ENCODE measurements around the gene BCL10.

The BCL10 gene

DNA sequence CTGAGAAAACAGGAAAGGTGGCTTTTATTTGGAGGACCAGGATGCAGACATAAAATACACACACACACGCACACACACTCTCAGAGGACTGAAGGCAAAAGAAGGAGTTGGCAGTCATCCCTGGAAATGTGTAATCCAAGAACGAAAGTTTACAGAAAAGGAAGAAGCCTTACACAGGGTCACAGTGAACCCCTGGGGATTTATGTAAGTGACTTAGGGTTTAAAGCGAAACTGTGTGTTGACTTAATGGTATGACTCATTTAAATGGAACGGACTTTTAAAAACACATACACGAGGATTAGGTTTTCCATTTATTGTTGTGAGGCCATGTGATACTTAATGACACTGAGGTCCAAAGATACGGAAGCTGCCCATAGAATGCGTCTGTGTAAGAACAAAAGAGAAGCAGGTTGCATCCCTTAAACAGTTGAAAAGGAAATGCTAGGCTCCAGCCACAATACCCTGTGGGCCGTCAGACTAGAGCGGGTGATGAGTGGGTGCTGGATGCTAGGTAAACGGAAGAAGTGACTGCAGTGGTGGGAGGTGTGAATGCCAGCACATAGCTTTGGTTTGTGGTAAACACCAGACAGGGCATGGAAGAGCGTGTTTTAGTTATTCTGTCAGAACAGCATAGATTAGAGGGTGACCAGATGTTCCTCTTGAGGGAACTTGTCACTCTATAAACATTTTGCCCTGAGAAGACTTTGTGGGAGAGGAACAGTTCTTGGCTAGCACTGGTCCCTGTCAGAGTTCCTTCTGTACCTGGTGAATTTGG is 21.6 kb upstream of the BCL10 start:
- no peak for DNase-seq

DNA sequence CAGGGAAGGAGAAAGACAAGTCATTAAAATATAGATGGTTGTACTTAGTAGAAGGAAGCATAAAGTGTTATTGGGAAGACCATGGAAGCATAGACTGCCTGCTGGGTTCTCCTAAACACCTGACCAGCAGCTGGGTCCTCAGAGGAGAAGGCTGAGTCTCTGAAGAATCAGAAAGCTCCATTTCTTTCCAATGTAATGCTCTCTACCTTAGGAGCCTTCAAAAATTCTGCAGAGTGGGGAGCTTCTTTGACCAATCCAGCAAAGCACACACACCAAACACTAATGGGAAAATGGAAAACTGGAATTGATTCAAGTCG is 21.1 kb upstream of the BCL10 start:
- DNase-seq = no peak

DNA sequence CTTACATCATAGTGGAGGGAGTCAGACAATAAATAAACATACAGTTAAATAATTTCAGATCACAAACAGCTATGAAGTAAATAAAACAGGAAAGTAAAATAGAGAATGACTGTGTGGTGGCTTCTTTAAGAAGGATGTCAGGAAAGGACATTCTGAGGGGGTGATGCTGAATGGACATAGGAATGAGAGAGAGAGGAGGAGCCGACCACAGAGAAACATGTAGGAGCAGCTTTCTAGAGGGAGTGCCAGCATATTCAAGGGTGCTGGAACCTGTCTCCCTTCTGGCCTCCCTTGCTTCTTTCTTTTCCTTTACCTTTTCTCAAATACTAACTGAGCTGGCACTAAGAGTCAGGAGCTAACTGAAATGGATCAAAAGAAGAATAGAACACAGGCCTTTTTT is 20.5 kb upstream of the BCL10 start:
- no peak for DNase-seq

DNA sequence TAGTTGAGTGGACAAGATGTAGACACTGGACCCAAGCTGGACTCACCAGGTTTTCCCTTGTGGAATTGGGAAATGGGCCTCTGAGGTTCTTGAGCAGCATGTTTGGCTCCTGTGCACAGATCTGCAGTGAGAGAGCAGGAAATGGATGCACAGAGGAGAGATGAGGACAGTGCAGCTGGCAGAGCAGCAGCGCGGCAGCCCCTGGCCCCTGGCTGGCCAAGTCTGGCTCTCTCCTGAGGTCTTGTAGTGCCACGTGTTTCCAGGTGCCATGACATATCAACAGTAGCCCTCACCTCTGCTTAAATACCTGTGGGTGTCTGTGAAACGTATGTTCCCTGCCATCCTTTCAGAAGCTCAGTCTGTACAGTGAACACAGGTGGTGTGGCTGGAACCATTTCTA is 19.2 kb upstream of the BCL10 start:
- no peak for DNase-seq

DNA sequence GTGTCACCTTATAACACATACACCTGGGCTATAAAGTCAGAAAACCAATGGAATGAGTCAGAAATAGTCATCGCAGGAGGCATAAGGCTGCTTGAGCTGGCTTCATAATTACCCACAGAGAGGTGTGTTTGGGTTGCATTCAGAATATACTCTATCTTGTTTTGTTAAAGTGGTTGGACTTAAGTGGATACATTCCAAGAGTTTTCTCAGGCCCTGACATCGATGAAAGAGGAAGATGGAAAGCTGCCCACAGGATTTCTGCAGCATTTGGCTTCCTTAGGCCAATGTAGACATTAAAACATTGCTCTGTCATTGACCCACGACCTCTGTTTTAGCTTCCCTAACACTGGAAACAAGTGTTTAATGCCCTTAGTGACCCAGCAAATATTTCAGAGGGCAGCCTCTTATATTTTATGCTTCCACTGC is 18.6 kb upstream of the BCL10 start:
- DNase-seq = no peak

DNA sequence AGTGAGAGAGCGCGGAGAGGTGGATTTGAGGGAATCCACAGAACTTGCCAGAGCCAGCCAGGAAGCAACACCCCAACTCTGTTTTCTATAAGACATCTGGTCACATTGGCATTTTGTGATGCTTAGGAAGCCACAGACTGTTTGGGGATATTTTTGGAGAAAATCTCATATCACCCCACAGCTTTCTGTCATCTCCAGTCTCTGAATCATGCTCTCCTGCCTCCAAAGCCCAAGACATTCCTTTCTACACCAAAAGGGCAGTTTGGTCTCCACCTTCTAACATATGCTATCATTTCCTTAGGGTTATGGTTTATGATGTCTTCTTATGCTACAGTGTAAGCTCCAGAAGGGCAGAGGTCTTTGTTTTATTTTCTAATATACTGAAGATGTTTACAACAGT is 14.4 kb upstream of the BCL10 start:
- DNase-seq = no peak

DNA sequence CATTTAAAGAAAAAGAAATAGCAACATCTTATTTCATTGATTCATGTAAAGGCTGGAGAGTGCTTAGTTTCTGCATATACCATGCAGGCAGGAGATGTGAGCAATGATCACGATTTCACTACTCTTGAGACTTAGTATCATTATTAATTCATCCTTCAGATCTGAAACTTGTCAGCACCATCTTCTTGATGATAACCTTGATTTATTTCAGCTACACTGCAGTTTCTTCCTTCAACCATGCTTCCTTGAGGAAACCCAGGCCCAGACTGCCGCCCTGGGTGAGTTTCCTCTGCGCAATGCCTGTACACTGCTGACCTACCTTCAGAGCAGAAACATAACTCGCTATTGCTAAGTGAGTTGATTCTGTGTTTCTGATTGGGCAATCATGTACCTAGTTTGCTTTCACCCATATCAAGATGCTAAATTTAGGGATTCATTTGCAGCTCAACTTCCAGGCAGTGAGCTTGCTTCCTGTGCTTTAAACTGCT is 13.5 kb upstream of the BCL10 start:
- no peak for DNase-seq

DNA sequence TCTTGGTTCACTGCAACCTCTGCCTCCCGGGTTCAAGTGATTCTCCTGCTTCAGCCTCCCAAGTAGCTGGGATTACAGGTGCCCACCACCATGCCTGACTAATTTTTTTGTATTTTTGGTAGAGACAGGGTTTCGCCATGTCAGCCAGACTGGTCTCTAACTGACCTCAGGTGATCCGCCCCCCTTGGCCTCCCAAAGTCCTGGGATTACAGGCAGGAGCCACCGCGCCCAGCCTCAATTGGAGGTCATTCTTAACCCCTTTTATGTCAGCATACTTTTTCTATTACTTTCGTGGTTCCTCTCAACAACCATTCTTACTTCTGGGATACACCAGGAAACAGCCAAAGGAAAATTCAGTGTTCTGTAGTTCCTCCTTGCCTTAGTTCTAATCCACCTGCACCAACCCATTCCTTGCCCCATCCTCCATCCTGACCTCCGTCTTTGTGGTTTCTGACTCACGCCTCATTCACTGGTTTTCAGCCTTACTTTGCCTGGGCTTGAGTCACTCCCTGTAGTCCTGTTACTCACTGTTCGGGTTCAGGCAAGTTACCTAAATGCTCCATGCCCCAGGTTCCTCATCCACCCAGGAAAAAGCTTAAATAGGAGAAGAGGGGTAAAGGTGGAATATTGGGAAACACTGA is 12.9 kb upstream of the BCL10 start:
- DNase-seq = no peak

DNA sequence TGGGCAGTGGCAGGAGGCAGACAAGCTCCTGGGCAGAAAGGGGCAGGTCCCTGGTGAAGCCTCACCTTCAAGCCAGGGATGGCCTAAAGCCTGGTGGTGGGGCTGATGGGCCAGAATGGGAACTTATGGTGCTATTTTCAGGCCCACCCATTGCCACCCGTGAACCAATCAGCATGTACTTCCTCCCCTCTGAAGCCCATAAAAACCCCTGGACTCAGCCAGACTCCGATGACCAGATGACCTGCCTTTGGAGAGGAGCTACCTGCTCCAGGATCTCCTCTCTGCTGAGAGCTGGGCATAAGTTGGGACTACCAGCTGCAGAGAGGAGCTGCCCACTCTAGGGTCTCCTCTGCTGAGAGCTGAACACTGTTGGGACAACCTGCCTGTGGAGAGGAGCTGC is 7.8 kb upstream of the BCL10 start:
- DNase-seq = no peak

DNA sequence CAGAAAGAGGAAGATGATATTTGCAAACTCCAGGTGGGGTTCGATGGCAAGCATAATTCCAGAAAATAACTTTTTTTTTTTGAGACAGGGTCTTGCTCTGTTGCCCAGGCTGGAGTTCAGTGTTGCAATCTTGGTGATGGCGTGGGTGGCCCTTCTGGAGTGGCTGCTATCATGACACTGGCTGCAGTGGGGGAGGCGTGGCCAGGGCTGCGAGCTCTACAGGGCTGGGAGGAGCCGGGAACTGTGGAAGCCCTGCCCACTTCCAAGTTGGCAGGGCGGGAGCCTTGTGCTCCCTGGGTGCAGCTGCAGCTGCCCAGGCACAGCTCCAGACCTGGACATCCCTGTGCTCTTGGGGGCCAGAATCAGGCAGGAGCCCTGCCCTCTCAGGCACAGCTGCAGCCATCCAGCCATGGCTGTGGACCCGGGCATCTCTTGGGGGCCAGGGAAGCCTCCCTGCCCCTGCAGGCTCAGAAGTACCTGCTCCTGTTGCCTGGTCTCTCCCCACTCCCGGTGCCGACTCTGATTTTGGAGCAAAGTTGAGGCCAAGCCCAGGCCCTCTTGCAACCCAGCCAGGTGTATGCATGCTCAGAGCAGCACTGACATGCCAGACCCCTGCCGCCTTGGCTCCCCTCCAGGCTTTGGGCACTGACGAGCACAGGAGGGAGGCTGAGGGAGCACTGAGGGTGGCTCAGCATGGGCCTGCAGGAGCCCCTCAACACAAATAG is 7.2 kb upstream of the BCL10 start:
- peak; percentile 15 for DNase-seq

DNA sequence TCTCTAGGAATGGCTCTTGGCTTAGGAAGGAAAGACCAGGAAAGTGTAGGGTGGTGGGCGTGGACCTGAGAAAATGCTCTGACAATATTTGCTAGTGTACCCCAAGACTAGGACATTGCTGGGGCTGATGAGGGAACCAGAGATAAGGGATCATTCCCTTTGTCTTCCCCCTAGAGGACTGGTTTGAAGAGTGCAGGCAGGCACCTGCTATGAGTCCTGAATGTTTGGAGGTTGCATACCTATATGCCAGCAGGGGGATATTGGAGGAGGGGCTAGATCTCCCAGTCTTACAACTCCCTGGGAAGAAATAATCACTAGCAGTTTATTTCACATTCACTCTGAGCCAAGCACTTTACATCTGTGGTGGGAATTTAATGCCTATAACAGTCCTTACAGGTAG is 6.0 kb upstream of the BCL10 start:
- DNase-seq = no peak

DNA sequence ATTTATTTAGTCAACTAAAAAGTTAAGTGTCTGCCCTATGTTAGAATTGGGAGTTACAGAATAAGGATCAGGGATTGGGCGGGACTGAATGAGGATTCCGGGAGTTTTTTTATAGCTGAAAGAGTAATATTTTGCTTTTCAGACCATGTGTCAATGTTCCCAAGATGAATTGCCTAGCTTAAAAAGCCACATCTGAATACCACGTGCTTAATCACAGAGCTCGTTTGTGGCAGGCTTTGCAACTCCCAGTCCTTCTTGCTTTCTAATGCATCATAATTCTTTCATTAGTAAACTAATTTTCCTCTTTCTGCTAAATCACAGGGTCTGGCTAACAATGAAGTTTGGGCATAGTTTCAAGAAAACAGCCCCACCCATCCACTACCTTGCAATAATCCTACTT is 4.2 kb upstream of the BCL10 start:
- DNase-seq = no peak

DNA sequence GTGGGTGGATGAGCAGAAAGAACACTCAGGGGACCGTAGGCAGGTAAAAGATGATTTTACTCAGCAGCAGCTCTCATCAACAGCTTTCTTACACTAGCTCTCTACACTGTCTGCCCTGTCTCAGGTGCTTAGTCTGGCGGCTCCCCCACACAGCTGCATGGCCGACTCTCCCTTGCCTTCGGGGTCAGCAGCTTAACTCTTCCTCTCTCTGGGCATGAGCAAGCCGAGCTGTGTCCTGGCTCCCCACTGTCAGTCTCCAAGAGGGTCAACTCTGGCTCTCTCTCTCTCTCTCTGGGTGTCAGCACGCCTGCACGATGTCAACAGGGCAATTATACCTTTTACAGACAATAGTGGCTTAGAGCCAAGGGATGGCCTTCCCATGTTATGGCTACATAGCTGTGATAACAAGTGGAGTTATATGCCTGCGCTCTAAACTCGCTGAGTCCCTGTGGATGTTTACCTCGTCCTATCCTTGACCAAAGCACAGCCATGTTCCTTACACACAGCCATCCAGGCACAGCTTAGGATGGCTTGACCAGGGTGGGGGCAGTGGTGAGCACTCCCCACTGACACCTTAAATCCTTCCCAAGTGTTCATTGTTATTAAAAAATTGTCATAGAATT is 3.1 kb upstream of the BCL10 start:
- DNase-seq = no peak

DNA sequence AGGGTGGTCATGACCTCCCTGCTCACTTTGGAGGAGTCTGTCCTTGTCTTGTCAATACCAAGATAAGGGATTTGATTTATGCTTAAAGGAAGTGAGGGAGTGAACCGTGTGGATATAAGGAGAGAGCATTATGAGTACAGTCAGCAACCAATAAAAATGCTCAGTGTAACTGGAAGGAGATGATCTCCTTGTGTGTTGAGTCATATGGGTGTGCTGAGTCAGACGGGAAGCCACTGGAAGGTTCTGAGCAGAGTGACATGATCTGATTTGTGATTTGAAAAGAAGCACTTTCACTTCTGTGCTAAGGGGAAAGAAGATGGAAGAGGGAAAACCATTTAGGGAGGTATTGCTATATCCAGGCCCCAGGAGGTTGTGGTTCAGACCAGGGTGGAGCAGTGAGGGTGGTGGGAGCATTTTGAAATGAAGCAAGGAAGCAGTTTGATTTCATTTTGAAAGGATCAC is 2.5 kb upstream of the BCL10 start:
- no peak for DNase-seq

DNA sequence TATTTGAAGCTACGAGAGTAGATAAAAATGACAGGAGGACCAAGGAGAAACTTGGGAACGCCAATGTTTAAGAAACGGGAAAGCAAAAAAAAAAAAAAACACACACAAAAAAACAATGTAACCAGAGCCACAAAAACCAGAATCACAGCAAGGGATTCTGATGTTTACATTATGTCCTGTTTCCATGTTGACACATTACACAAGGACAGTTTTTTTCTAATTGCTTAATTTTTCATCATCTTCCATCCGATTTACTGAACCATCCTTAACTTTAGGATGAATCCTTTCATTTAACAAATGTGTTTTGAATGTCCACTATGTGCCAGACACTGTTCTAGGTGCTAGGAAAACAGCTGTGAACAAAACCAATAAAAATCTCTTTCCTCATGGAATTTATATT is 1.4 kb upstream of the BCL10 start:
- DNase-seq = no peak

DNA sequence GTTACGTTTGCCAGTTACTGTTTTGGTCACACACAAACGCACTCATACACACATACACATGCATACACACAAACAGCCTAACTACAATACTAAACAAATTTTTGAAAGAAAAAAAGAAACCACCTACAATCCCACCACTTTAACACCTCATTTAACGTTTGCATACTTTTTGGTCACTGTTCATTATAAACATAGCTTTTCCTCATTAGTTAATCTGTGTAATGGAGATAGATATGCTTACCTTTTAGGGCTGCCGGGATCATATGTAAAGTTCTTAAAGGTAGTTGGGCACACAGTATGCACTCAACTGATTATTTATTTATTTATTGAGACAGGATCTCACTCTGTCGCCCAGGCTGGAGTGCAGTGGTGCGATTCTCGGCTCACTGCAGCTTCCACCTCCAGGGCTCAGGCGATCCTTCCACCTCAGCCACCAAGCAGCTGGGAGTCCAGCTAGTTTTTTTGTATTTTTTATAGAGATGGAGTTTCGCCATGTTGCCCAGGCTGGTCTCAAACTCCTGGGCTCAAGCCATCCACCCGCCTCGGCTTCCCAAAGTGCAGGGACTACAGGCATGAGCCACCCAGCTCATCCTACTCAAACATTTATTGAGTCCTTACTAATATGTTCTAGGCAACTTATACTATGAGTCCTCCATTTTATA is 677 bp upstream of the BCL10 start:
- no peak for DNase-seq

DNA sequence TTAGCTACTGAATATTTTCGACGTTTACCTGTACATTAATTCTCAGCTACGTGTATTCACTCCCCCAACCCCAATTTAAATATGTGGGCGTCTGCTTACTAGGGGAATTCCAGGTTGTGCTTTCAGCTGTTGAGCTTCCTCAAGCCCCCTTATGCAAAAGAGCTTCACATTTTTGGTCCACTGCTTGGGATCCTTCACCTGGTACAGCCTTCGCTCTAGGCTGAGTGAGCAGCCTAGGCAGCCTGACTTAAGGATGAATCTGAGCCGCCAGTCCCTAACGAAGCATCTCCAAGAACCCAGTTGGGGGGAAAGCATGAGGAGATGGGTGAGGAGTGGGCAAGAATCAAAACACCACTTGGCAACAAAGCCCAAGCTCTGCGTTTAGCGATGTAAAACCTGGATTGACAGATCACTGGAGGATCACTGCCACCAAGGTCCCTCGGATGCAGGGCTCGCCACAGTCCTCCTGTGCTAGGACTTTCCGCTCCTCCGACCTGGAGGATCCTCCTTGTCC is 674 bp downstream of the BCL10 start:
- no peak for DNase-seq

DNA sequence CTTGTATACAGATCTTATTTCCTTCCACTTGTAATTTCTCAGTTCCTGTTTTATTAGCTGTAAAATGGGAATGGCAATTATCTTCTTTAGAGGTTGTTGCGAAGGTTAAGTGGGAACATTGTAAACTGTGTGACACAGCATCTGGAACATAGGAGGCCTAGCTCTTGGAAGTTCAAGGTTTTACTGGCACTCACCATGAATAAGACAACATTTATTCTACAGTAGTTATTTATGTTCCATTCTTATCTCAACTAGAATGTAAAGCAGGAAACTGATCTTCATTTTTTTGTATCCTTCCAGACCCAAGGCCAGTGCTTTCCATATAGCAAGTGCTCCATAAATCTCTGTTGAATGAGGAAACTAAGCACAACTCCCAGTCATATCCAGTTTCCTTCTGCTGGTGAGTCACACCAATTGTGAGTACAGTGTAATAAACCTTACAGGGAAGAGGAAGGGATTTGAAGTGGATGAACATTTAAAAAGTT is 1.4 kb downstream of the BCL10 start:
- no peak for DNase-seq

DNA sequence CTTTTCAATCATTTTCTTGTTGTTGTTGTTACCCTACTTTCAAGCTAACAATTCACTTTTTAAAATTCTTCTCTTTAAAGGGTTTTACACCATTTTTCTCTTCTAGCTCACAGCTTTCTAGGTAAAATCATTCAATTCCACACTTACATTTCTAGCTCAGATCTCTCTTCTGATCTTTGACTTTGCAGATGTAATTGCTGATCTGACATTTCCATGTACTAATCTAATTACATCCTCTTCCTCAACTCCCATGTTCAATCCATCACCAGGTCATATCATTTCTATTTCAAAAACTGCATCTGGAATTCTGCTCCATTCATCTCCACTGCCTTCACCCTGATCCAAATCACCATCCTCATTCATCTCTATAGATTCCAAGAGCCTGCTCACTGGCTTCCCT is 3.0 kb downstream of the BCL10 start:
- DNase-seq = no peak

DNA sequence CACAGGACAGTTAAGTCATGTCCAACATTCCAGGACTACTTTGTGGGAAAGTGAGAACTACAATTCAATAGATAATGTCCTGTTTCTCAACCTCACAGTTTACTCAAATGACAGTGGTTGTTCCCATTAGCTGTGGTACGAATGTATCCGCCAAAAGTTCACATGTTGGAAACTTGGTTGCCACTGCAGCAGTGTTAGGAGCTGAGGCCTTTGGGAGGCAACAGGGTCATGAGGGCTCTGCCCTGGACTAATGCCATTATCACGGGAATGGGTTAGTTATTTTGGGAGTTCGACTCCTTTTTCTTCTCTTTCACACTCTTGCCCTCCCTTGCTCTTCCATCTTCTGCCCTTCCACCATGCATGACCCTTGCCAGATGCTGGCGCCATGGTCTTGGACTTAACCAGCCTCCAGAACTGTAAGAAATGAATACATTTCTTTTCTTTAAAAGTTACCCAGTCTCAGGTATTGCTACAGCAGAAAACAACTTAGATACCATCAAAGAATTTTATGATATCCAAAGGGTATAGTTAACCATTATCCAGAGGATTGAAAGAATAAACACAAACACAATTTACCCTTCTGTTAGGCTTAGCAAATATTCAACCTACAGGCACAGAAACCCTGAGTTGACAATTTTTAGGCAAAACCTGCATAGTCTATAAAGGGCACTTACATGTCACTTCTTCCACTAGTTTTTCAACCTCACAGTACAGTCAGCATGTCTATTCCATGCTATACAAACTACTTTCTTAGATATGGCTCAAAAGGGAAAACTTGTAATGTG is 7.4 kb downstream of the BCL10 start:
- DNase-seq = no peak

DNA sequence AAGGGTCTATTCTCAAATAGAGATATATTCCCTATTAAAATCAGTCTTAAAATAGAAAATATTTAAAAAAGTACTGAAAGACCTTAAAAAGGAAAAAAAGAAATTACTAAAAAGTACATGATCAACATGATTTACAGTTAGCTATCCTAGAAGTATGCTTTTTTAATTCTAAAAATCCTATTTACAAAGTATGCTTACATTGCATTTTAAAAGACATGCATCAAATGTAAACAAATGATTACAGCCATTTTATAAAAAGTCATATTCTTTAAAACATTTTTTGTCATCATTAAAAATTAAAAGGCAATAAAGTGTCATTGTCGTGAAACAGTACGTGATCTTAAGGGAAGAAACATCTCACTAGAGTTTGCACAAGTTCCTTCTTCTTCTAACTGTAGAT is 9.1 kb downstream of the BCL10 start:
- no peak for DNase-seq

DNA sequence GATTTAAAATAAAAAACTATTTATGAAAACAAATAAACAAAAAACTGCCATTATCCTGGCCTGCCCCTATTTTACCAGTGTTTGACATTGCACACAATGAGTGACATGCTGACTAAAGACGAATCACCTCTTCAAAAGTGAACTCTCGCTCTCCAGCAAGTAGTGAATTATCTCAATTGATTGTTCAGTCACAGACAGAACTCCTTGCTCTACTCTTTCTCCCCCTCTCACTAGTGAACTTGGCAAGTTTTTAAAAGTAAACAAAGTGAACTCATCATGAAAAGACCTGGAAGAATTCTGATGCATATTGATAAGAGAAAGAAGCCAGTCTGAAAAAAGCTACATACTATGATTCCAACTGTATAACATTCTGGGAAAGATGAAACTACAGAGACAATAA is 12.3 kb downstream of the BCL10 start:
- DNase-seq = no peak
